DMS53 treated with DMSO at 0.1 percent for 48 hours (cell line): ENCODE results near the gene CAMTA1.
A peak's percentile ranks its signal among the peaks of the same experiment; 100 is the strongest.

Experiments used
- DNase-seq: peaks from one replicate; lab custom pipeline; 2025; ENCODE audit not compliant: unreplicated experiment; lab: John Stamatoyannopoulos, UW

The CAMTA1 gene

DNA sequence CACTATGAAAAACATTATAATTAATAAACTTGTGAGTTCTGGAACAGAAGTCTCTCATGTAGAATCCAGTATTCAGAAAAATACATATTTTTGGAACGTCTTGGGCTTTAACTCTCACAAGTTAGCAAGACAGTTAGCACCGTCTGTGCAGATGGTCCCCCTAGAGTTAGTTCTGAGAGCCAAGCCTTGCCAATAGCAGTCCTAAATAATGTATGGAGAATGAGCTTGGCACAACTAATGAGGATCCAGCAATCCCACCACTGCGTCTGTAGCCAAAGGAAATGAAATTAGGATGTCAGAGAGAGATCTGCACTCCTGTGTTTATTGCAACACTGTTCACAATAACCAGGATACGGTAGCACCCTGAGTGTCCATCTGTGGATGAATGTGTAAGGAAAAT, 931.3 kb downstream of the CAMTA1 start:
- no peak for DNase-seq

DNA sequence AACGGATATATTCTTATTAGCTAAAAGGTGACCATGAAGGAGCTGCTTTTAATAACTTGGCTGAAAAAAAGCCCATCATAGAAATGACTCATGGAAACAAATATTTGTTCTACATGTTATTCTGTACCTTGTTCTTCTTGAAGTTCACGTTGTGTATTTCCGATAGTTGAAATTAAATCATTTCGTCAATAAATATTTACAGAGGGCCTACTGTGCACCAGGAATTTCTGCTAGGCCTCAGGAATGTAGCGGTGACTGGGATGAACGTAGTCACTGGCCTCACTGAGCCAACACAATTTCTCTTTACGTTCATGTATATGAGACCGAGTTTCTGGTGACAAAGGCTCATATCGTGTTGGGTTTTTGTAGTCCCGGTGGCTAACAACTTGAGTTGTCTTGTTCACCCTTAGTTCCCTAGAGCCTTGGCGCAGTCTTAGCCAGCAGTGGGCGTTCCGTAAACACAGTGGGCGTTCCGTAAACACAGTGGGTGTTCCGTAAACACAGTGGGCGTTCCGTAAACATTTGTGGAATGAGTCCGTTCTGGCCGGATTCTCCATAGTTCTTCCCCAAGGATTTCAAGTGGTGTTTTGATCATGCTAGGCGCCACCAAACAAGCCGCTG, 932.6 kb downstream of the CAMTA1 start:
- peak; percentile 62 for DNase-seq

DNA sequence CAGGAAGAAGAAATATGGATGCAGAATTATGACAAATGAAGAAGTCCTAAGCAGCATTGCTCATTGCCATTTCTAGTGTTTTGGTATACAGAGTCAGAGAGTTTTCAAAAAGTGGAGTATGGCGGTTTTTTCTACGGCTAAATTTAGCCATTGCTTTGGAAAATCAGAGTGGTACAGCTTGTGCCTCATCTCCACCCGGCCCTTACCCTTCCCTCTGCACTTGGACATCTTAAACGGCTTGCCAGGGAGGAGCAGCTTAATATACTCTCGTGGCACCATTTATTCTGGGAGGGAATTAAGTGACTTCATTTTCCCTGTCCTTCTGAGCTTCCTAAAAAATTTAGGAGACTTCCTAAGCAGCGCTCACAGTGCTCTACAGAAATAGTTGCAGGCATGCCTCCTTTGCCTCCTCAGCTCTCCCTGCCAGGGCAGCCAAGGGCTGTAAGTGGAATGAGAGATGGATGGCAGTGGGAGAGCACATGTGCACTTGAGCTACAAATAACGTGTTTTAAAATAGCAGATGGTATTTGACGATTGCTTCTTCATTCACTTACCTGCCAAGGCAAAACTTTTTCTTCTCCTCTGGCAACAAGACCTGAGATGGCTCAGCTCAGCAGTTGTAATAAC, 934.3 kb downstream of the CAMTA1 start:
- no peak for DNase-seq

DNA sequence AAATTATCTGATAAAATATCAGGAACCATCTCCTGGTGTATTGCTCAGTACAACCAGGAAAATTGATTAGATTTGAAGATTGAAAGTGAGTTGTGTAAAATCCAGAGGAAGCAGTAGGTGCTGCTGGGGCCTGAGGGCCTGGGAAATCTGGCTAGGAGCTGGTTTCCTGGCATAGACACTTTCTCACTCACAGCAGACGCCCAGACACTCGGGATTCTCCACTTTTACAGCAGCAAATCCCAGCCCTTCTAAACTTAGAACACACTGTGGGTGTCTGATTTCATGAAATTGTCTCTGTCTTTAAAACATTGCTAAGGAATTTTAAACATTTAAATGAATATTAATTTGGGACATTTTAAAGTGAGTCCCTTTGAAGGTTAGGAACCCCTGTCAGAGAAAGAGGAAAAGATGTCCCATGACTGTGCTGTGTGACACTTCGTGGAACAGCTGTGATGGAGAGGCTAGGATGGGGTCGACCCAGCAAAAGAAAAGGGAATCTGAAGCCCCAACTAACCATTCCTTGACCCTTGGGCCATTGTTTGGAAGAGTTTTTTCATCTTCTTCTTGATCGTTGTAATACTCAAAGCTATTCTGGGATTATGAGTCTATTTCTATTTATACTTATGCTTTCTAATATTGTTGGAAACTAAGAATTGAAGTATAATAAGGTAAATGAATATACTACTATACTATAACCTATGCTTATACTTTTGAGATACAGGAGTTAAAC, 936.9 kb downstream of the CAMTA1 start:
- no peak for DNase-seq

DNA sequence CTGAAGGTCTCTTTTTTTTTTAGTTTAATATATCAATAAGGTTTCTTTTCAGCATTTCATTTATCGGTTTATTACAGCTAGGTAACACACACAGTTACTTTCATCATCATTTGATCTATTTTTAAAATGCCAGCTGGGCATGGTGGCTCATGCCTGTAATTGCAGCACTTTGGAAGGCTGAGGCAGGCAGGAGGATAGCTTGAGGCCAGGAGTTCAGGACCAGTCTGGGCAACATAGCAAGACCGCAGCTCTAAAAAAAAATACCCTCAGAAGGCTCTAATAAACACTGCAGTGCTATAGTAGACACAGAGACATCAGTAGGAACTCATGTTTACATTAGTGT, 937.4 kb downstream of the CAMTA1 start:
- no peak for DNase-seq

DNA sequence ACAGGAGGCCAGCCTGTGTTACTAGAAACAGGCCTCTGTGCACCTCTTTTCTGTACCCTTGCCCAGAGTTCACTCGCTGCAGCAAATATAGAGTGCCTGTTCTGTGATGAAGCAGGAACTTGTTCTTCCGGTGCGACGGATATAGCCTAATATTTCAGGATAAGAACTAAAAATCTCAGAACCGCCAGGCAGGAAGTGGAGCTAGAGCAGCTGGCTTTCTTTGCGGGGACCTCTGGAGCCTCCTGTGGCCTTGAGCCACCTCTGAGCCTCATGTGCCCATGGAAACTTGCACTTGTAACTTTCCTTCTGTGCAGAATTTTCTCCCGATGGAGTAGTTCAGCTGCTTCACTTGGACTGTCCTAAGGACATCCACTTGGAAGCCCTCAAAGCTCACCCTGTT, 941.4 kb downstream of the CAMTA1 start:
- no peak for DNase-seq

DNA sequence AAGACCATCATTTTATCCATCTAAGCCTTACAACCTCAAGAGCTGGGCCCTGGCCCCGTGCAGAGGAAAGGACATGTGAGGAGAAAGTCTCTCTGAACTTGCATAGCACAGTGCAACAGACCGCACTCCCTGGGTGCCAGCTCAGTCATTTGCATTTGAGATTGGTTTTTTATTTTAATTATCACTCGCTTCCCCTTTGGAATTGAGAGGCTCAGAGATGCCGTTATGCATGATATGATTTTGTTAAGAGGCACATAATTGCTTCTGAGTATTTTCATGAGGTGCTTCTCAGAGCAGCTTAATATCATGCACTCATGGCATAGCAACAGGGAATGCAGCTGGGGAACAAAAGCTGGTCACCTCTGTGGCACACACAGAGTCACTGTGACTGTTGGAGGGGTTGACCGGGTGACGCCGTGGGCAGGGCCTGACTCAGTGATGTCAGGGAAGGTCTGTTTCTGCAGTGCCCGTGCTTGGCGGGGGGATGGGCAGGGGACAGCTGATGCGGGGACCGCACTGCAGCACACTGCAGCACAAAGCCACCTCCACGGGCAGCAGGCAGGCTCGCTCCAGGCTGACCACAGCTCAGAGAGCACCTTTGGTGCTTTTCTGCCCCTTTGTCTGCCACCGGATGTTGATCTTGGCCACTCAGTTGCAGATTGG, 942.7 kb downstream of the CAMTA1 start:
- DNase-seq: no peak

DNA sequence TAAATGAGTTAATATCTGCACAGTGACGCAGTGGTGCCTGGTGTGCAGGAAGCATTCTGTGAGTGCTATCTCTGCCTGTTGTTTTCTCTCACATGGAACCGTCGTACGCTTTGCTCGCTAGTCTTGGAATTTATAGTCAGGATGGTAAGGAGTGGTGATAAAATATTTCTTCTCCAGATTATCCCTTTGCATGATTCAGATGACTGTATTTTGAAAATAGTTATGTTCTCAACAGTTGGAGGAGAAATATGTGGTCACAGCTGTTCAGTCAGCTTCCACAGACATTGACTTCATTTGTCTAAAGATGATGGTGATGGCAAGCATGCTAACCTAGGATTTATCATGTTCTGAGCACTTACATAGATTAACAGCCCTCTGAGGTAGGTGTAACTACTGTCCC, 944.5 kb downstream of the CAMTA1 start:
- no peak for DNase-seq

DNA sequence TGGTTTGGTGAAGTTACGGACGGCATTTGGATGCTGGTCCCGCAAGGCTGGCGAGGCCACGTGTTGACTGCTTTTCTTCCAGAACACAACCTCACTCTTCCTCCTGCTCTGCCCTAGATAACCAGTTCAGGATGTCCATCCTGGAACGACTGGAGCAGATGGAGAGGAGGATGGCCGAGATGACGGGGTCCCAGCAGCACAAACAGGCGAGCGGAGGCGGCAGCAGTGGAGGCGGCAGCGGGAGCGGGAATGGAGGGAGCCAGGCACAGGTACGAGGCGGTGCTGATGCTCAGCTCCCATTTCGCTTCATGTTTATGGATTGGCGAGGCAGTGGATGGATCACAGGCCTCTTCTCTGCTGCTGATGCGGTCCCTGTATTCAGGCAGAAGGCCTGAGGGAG, 947.1 kb downstream of the CAMTA1 start:
- DNase-seq: no peak

DNA sequence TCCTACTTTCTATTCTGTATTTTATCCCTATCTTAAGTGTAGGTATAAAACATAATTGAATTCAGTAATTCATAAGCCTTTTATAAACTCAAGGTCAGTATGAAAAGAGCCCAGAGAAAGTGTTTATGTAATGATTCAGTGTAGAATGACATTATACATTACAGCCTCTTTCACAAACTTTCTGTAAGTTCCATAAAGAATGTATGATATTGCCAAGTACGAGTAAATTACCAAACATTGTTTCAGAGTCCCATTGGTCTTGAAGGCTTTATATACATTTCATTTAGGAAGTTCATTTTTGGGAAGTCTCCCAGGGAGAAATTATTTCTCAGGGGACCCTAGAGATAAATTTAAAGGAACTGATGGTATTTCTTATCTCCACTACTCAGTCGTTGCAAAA, 948.0 kb downstream of the CAMTA1 start:
- DNase-seq: no peak

DNA sequence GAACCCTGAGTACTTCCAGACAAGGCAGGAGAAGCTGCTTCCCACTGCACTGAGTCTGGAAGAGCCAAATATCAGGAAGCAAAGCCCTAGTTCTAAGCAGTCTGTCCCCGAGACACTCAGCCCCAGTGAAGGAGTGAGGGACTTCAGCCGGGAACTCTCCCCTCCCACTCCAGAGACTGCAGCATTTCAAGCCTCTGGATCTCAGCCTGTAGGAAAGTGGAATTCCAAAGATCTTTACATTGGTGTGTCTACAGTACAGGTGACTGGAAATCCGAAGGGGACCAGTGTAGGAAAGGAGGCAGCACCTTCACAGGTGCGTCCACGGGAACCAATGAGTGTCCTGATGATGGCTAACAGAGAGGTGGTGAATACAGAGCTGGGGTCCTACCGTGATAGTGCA, 952.8 kb downstream of the CAMTA1 start:
- no peak for DNase-seq

DNA sequence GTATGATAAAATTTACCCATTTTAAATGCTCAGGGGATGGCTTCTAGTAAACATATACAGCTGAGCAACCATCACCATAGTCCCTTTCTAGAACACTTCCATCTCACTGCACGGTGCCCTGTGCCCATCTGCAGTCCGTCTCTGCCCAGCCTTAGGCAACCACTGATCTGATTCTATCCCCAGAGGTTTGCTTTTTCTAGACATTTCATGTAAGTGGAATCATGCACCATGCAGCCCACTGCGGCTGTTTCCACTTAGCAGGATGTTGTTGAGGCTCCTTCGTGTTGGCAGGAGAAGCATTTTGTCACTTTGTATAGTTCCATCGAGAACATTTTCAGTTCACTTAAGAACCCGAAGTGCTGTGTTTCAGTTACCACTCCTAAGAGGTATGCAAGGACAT, 958.1 kb downstream of the CAMTA1 start:
- DNase-seq: no peak

DNA sequence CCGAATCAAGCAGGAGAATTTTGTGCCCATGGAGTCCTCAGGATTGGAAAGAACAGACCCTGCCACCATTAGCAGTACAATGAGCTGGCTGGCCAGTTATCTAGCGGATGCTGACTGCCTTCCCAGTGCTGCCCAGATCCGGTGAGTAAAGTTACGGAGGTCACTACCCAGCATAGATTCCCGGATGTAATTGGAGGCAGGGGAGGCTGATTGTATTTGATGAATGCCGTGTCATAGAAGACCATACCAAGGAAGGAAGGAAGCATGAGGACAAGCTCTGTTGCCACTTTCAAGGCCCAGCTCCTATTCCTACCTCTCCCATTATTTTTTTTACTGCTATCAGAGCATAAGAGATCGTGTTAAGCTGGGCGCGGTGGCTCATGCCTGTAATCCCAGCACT, 959.6 kb downstream of the CAMTA1 start:
- no peak for DNase-seq

DNA sequence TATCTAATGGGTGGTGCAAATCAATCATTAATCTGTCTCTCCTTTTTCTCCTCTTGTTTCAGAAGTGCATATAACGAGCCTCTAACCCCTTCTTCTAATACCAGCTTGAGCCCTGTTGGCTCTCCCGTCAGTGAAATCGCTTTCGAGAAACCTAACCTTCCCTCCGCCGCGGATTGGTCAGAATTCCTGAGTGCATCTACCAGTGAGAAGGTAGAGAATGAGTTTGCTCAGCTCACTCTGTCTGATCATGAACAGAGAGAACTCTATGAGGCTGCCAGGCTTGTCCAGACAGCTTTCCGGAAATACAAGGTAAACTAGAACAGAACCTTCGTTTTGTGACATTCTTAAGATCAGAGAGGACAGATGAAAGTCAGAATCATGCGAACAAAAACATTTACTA, 960.5 kb downstream of the CAMTA1 start:
- no peak for DNase-seq

DNA sequence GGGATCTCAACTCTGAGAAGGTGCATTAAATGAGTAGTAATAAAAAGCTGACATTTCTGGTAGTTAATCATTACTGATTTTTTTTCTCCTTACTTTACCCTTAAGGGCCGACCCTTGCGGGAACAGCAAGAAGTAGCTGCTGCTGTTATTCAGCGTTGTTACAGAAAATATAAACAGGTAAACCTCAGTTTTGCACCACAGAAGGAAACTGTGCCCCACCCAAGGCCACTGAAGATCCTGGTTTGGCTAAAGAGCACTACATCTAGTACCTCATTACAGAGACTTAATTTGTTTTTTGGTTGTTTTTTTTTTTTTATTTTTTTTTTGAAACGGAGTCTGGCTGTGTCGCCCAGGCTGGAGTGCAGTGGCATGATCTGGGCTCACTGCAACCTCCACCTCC, 962.4 kb downstream of the CAMTA1 start:
- DNase-seq: no peak

DNA sequence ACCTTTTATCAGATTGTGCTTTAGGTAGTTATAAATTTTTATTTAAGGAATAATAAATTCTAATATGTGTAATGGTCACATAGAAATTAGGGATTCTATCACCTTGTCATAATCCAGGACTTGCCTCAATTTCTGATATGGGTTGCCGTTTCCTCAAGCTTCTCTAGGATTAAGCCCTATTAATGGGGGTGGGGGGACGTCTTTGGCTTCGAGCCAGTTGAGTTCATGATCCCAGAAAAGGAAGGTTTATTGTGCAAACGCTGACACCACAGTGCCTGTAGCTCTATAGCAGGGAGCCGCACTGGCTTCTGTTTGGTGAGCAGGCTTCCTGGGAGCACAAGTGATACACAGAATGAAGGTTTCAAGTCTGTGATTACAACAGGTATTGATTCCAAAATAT, 963.9 kb downstream of the CAMTA1 start:
- DNase-seq: no peak

DNA sequence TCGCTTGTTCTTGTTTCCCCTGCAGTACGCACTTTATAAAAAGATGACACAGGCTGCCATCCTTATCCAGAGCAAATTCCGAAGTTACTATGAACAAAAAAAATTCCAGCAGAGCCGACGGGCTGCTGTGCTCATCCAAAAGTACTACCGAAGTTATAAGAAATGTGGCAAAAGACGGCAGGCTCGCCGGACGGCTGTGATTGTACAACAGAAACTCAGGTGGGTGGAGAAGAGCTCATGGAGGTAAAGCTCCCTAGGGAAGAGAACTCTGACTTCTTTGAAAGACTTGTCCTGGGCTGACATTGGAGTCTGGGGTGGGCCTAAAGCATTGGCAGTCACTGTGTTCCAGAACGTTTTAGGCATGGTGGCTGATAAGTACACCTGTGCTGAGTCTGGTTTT, 965.9 kb downstream of the CAMTA1 start:
- no peak for DNase-seq

DNA sequence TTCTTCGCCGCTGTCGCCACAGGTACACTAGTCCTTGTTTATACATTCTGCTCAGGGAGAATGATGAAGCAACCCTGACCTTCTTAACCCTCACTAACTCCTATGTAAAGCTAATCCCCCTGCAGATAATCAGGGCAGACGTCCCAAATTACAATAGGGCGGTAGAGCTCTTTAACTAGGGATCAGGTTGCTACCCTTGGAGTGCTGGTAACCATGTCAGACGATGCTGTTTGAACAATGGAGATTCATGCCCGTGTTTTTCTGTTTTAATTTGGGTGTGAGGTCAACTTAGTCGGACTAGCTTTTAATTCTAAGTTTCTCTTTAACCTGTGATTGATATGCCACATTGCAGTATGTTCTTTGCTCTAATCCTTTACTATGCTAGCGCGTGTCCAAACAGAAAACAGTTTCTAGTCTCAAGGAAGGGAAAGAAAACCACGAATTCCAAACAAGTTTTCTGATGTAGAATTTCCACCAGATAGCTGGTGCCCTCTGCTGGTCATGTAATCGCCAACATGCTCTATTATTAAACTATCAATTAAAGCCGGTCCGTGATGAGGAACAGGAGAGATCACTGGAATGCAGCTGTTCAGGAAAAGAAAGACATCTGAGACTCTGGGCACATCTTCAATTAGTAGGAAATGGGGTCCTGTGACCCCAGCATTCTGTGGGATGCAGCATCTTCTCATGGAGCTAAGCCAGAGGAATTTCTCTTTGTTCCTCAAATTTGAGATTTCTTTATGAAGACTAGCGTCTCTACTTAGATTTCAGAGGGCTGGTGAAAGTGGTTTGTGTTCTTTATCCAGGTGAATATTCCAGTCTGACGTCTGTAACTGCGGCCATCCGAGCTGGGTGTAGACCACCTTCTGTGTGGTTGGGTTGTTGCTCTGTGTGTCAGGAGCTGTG, 967.5 kb downstream of the CAMTA1 start:
- DNase-seq: peak; percentile 53

DNA sequence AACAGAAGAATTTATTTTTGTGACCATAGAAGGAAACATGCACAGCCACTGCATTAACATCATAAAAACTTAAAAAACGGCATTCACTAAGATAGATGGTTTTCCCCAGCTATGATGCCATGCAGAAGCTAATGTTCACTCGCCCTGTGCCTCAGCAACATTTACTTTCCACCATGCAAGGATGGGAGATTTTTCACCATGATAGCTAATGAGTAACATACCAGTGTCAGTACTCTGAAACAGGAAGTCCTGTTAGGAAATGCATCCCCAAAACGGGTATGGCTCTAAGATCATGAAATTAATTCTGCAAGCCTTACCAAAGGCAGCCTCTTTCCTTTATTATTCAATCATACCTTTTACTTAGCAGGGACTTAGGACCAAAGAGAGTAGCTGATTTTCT, 968.4 kb downstream of the CAMTA1 start:
- no peak for DNase-seq

DNA sequence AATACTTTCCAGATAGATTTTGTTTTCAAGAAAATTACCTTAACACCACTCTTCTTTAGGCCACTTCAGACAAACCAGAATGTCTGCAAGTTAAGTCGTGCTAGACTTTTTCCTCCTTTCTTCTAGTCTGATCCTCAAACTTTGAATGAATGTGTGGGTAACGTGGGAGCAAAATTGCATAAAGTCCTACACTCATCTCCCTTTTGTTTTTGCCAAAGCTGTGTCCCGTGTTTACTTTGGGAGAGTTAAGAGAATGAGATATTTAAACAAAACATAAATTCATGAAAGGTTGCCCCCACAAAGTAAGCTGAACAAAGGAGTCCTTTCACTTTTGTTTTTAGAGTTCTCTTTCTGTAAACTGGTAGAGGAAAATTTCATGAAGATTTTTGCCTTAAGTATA, 969.0 kb downstream of the CAMTA1 start:
- DNase-seq: no peak

DNA sequence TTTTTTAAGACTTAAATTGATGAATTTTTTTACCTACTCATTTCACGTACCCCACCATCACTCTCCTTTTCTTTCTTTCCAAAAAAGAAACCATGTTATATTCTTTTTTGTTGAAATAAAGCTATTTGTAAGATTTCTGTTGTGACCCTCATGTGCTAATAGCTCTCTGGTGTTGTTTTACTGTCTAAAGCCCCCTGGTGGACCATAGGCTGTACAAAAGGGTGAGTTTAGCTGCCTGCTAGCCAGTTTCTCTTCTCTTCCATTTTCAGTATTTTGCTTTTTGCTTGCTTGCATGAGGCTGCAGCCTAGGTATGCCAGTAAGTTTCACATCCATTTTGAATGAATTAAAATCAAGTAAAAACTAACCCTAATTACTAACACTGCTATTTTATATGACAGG, 970.2 kb downstream of the CAMTA1 start:
- no peak for DNase-seq
